GM10266 (cell line): ENCODE results near the gene RTL5.
A peak's percentile ranks its signal among the peaks of the same experiment; 100 is the strongest.

Experiments
- DNase-seq: peaks from one replicate; pipeline ENCODE4 v3.0.0; 2012; ENCODE audit errors: extremely low spot score
- TF ChIP-seq, protein P1 (sequence below): IDR thresholded peaks from 2 replicates; pipeline ENCODE4 v1.5.1; 2012; ENCODE audit warnings: mild to moderate bottlenecking, low read depth; ENCODE audit not compliant: control insufficient read depth, insufficient read depth; ENCODE audit errors: missing control alignments

RTL5 gene

DNA sequence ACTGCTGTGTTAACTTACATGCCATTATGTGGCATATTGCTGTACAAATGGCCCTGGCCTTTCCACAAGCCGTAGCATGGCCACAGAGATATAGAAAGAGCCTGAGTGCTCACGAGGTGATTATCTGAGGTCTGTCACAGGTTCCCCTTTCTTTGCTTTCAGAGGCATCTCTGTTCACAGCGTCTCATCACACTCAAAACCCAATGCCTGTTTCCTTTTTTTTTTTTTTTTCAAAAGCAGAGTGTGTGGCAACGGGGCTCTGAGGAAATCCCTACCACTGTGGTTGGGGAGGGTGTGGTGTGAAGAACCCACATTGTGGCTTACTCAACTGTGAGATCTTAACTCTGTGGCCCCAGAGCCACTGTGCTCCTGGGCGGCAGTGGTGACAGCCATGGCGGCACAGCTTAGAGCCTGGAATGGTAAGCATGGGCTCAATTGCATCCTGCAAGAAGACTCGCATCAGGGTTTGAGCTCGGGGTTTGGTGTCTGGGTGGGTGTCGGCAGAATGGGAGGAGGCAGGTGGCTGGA is 30.8 kb downstream of the RTL5 start:
- TF ChIP-seq, protein P1, sequence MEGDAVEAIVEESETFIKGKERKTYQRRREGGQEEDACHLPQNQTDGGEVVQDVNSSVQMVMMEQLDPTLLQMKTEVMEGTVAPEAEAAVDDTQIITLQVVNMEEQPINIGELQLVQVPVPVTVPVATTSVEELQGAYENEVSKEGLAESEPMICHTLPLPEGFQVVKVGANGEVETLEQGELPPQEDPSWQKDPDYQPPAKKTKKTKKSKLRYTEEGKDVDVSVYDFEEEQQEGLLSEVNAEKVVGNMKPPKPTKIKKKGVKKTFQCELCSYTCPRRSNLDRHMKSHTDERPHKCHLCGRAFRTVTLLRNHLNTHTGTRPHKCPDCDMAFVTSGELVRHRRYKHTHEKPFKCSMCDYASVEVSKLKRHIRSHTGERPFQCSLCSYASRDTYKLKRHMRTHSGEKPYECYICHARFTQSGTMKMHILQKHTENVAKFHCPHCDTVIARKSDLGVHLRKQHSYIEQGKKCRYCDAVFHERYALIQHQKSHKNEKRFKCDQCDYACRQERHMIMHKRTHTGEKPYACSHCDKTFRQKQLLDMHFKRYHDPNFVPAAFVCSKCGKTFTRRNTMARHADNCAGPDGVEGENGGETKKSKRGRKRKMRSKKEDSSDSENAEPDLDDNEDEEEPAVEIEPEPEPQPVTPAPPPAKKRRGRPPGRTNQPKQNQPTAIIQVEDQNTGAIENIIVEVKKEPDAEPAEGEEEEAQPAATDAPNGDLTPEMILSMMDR, result no peak
- peak; percentile 22 for DNase-seq

DNA sequence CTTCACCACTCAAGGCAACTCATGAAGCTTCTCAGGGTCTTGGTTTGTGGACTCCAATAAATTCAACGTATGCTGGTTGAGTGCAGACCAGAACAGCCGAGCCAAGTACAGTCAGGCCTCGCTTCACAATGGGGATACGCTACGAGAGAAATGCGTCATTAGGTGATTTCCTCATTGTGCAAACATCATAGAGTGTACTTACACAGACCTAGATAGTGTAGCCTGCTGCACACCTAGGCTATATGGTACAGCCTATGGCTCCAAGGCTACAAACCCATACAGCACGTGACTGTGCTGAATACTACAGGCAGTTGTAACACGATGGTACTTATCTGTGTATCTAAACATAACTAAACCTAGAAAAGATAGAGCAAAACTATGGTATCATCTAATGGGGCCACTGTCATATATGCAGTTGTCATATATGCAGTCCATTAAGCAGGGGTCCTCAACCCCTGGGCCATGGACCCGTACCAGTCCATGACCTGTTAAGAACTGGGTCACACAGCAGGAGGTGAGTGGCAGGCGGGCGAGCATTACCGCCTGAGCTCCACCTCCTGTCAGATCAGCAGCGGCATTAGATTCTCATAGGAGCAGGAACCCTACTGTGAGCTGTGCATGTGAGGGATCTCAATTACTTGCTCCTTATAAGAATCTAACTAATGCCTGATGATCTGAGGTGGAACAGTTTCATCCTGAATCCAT is 31.5 kb downstream of the RTL5 start:
- DNase-seq, result no peak

DNA sequence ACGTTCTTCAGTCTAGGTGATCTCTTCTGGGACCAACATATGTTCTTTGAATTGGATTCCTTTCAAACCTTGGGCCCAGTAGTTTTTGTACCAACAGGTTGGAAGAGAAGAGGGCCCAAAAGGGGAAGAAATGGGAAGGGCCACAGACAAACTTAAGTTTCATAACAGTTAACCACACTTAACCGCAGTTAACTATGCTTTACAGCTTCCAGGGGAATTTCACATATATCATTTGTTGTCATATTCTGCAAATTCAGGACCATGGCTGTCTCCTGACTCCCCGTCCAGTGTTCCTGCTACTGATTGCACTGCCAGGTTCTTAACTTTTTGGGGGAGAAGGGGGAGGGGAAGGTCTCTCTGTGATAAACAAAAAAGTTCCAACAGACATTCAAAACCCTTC is 34.6 kb downstream of the RTL5 start:
- DNase-seq, result no peak
- TF ChIP-seq, protein P1, result no peak

More for the DNA sequence above, 31.5 kb downstream of the RTL5 start:
- TF ChIP-seq, protein P1, result no peak

DNA sequence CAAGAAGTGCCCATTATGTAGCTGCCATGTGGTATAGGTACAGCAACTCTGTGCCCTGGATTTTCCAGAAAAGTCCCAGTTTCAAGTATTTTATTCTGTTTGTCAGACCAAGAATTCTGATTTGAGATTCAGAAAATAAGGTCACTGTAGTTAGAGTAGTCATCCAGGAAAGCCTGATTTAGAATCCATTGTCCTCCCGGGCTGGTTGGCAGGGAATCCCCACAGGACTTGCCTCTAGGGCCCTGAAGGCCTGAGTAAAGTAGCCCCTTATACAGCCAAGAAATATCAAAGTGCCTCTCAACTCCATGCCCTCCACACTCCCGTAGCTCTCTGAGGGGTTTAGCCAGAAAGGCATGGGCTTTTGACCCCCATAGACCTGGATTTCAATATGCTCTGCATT is 36.3 kb downstream of the RTL5 start:
- TF ChIP-seq, protein P1, result no peak
- no peak for DNase-seq

DNA sequence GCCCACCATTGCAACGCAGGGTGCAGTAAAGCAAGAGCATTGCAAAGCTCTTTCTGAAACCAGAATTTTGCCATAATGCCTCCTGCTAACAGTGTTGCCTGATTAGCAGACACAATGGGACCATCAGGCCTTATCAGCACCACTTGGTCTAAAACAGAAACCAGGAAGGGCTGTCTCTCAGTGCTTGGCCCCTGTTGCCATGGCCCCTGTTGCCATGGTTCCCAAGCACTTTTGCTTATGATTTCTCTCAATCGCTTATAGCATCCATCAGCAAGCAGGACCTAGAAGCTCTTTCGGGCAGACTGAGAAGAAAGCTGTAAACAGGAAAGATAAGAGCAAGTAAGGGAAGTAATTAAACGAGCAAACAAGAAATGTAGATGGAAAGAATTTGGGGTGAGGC is 36.8 kb downstream of the RTL5 start:
- TF ChIP-seq, protein P1, result no peak
- peak; percentile 16 for DNase-seq

DNA sequence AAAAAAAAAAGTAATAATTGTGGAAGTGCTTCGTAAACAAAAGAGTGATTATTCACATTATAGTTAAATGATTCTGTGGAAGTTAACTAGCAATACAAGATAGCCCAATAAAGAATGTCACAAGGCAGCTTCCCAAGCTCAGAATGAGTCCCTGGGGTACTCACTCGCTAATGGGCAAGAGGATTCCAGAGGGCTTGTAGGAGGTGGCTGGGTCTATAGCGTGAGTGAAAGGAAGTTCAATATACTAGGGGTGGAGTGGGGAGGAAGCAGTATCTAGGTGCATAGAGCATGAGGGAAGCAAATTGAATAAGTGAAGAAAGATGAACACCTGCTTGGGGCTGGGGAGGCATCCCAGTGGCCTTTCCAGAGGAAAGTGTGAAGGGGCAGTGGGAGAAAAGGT is 42.5 kb downstream of the RTL5 start:
- TF ChIP-seq, protein P1, result no peak

DNA sequence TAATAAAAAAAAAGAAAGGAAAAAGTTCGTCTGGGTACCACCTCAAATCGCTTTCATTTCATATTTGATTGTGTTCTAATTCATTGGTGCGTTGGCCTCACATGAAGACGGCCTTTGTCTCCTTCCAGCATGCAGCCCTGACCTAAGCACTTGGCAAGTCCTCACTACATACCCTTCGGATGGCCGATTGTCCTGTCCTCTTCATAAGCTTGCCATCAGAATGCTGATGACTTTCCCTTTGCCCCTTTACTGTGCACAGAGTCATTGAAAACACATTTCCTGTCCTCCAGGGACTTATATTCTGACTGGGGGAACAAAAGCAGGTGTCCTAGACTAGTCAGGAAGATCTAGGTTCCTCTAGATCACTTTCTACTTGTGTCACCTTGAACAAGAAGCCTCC is 43.0 kb downstream of the RTL5 start:
- TF ChIP-seq, protein P1, result no peak
- DNase-seq, result no peak

More for the DNA sequence above, 42.5 kb downstream of the RTL5 start:
- DNase-seq, result no peak
